DMS153 treated with DMSO at 0.1 percent for 48 hours (cell line): ENCODE measurements around the gene KRTAP2-4.
"Not testable (repeated sequence)": the region's sequence is repeated elsewhere in the genome, so short reads cannot be mapped to it uniquely, and the experiment has no call there.

Experiments used
- DNase-seq: peaks from one replicate; lab custom pipeline; 2025; ENCODE audit not compliant: unreplicated experiment; lab: John Stamatoyannopoulos, UW

KRTAP2-4 gene

DNA sequence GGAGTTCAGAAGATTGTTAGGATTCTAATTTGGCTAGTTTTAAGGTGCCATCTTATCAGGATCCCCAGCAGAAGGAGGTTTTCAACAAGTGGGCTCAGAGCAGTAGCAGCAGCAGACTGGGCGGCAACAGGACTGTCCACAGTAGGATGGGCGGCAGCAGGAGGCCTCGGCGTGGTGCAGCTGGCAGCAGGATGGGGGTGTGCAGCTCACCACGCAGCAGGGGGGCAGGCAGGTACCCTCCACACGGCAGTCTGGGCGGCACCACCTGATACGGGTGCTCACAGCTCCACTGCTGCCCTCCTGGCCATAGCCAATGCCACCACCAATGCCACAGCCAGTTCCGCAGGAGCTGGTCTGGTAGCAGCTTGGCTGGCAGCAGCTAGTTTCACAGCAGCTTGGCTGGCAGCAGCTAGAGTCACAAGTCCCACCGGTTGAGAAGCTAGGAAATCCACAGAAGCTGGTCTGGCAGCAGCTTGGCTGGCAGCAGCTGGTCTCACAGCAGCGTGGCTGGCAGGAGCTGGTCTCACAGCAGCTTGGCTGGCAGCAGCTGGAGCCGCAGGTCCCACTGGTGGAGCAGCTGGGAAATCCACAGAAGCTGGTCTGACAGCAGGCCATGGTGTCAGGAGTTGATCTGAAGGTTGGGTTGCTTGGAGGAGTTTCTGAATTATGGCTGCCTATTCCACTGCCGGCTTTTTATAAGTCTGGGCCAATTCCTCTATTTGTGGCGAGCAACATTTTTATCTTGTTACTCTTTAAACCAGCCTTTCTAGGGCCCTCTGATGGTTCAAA lies 24.7 kb downstream of the KRTAP2-4 start, which contains the start of gene KRTAP1-1:
Gene KRTAP1-1, minus strand, starts transcription at position 668 of the 789 bp plus-strand sequence. Its CDS starts 53 bp downstream, at position 615.
- DNase-seq: not testable (repeated sequence)

- DNase-seq: no peak
These were observed 27.8 kb downstream of the KRTAP2-4 start for GRCh38 chr17:41037853-41038350.

GRCh38 chr17:41034346-41034935 lies 31.2 kb downstream of the KRTAP2-4 start, which contains the start of gene KRTAP1-3:
Gene KRTAP1-3 (minus strand): TSS chr17:41034874. CDS start chr17:41034821, 53 bp downstream.
- DNase-seq: not testable (repeated sequence)

DNA sequence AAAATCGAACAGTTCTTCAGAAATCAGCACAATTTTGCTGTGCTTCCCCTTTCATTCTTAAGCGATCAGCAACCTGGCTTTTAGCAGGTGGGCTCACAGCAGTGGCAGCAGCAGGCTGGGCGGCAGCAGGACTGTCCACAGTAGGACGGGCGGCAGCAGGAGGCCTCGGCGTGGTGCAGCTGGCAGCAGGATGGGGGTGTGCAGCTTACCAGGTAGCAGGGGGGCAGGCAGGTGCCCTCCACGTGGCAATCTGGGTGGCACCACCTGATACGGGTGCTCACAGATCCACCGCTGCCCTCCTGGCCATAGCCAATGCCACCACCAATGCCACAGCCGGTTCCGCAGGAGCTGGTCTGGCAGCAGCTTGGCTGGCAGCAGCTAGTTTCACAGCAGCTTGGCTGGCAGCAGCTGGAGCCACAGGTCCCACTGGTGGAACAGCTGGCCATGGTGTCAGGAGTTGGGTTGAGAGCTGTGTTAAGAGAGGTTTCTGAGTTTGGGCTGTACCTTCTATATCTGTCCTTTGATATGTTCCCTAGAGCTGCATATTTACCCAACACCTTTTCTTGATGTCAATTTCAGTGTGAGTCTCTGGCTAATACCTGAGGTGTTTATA lies 35.9 kb downstream of the KRTAP2-4 start, which contains the start of gene KRTAP1-4:
Gene KRTAP1-4, minus strand, starts transcription at position 563 of the 613 bp plus-strand sequence. Its CDS starts 117 bp downstream, at position 446.
- DNase-seq: no peak

DNA sequence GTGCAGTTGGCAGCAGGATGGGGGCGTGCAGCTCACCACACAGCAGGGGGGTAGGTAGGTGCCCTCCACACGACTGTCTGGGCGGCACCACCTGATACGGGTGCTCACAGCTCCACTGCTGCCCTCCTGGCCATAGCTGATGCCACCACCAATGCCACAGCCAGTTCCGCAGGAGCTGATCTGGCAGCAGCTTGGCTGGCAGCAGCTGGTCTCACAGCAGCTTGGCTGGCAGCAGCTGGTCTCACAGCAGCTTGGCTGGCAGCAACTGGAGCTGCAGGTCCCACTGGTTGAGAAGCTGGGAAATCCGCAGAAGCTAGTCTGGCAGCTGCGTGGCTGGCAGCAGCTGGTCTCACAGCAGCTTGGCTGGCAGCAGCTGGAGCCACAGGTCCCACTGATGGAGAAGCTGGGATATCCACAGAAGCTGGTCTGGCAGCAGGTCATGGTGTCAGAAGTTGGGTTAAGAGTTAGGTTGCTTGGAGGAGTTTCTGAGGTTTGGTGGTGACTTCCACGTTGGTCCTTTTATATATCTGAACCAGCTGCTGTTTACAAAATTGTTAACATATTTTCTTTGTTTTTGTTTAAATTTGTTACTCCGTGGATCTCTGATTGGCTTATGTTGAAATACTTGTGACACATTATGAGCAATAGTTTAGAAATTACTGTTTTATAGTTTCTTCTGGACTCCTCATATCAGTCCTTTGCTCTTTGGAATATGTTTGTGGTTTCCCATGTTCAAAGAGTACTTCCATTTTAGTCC lies 38.8 kb downstream of the KRTAP2-4 start, which contains the start of gene KRTAP1-5:
Gene KRTAP1-5, minus strand, starts transcription at position 494 of the 757 bp plus-strand sequence. Its CDS starts 53 bp downstream, at position 441.
- no peak for DNase-seq

GRCh38 chr17:41024697-41025096 lies 41.0 kb downstream of the KRTAP2-4 start:
- no peak for DNase-seq

DNA sequence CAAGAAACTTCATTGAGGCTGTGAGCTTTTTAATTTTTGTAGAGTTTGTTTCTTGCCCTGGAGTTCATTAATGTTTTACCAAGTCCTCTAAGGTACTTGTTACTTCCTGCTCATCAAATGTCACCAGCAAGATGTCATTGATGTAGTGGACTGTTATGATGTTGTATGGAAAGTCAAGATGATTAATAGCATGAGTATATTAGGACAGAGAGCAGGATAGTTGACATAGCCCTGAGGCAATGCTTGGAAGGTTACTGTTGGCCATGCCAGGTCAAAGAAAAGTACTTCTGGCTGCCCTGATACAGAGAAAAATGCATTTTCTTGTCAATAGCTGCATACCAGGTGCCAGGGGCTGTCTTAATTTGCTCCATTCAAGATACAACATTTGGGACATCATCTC lies 45.3 kb downstream of the KRTAP2-4 start:
- no peak for DNase-seq

DNA sequence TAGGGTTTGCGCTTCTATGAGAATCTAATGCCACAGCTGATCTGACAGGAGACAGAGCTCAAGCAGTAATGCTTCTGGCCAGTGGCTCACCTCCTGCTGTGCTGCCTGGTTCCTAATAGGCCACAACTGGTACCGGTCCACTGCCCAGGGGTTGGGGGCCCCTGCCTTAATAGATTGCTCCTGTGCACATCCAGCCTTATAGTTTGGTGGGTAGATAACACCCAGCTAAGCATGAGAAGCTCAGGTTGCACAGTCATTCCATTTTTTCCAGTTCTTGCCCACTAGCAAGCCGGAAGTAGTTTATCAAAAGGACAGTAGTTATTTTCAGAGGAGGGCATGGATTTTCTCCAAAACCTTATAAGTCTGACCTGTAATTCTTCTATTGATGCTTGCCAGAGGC lies 46.3 kb downstream of the KRTAP2-4 start:
- DNase-seq: no peak

DNA sequence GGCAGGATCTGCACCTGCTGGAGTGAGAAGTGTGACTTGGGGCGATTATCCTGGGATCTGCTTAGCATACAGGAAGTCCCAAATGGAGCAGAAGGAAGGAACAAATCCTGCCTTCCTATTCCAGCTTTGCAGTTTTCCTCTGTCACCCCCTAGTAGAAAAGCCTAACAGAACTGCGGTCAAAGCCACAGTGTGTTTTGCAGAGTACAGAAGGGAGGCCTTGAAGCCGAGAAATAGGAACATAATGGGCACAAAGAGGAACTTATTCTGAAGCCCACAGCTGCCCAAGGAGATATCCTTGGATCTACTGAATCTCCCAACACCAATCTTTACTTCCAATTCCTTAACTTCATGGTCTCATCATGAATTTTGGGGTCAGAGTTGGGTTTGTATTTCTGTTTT lies 47.1 kb downstream of the KRTAP2-4 start:
- no peak for DNase-seq

DNA sequence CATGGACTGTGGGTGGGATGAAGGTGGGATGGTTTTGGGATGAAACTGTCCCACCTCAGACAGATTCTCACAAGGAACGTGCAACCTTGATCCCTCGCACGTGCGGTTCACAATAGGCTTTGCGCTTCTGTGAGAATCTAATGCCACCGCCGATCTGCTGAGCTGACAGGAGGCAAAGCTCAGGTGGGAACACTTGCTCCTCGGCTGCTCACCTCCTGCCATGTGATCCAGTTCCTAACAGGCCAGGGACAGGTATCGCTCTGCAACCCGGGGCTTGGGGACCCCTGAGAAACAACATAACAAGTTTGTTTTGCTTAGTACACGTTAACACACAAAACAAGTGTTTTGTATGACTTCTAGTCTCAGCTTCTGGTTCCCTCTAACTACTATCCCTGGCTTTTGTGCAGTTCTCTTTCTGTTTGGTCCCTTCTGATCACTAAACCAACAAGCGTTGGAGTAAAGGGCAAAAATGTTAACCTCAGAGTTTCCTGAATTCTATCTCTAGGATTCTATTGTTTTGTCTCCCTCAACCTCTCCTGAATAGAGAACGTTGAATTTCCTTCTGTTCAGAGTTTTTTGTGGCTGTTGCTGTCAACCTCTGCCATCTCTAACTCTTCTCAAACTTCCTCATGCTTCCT lies 49.0 kb downstream of the KRTAP2-4 start:
- no peak for DNase-seq

- no peak for DNase-seq
These were observed 50.2 kb downstream of the KRTAP2-4 start for GRCh38 chr17:41015454-41015853.
